HL-60/S4 (cell line): ENCODE results near the gene U2AF1L4.

Experiments used
- in situ Hi-C: fragments of 300-500 bp; cut with MboI; formaldehyde crosslinking; loops from 2 replicates; pipeline ENCODE4 v1.14.3; 2022; ENCODE audit warnings: low sequenced_read_pairs

The U2AF1L4 gene

GRCh38 chr19:35714601-35715354, 30.4 kb downstream of the U2AF1L4 start:
- in situ Hi-C loops: no loop called here

GRCh38 chr19:35713904-35714495, 31.2 kb downstream of the U2AF1L4 start:
- in situ Hi-C loops: no loop called here

- in situ Hi-C loops: no loop called here
Measured at GRCh38 chr19:35713506-35713850, 31.7 kb downstream of the U2AF1L4 start.

- in situ Hi-C loops: no loop called here
Measured at GRCh38 chr19:35712567-35713505, 32.4 kb downstream of the U2AF1L4 start.

GRCh38 chr19:35710784-35711723, 34.2 kb downstream of the U2AF1L4 start:
- in situ Hi-C loops: no loop called here

- in situ Hi-C loops: no loop called here
Measured at GRCh38 chr19:35708391-35708790, 36.8 kb downstream of the U2AF1L4 start.

- in situ Hi-C loops: no loop called here
Measured at GRCh38 chr19:35704218-35704617, 41.0 kb downstream of the U2AF1L4 start, which contains the start of gene ZBTB32. ZBTB32 (plus strand) TSS chr19:35704558; CDS start chr19:35714627, 10,069 bp downstream.

- in situ Hi-C loops: no loop called here
Measured at GRCh38 chr19:35703343-35703742, 41.9 kb downstream of the U2AF1L4 start.

GRCh38 chr19:35702223-35703012, 42.8 kb downstream of the U2AF1L4 start:
- in situ Hi-C loops: no loop called here

GRCh38 chr19:35696835-35697234, 48.4 kb downstream of the U2AF1L4 start:
- in situ Hi-C loops: no loop called here

- in situ Hi-C loops: no loop called here
Measured at GRCh38 chr19:35695895-35696422, 49.3 kb downstream of the U2AF1L4 start.

- in situ Hi-C loops: no loop called here
Measured at GRCh38 chr19:35693835-35694599, 51.2 kb downstream of the U2AF1L4 start.

GRCh38 chr19:35693422-35693821, 51.8 kb downstream of the U2AF1L4 start:
- in situ Hi-C loops: no loop called here
